Heart right ventricle (tissue), 16 donors: Measurements from ENCODE around the gene HOXA5. TPM values are rescaled to one million over a fixed set of nuclear protein-coding genes. Genes with fewer than 3 reads are reported as not detected.
A peak's percentile ranks its signal among the peaks of the same experiment; 100 is the strongest.

Experiments
- ATAC-seq, 8 donors: fragments of 200-7000 bp; cut with Tn5 transposase; one replicate each; pipeline ENCODE4 v1.9.1; 2020; ENCODE audit warnings: mild to moderate bottlenecking in 8 of 8, moderate library complexity in 8 of 8, moderate number of reproducible peaks in 1 of 8
- DNase-seq, 2 donors: peaks; one replicate each; pipeline ENCODE4 v3.0.0-alpha.2; 2020
- H3K27ac ChIP-seq, 10 donors: fragments of 200-600 bp; sonication (generic) in 2 of 10; one replicate each; pipeline versions ENCODE4 v1.5.0 to v1.8.0; 2020 to 2022; ENCODE audit warnings: mild to moderate bottlenecking in 3 of 10
- H3K27me3 ChIP-seq, 7 donors: fragments of 200-600 bp; one replicate each; pipeline ENCODE4 v1.8.0; 2021 to 2022; ENCODE audit warnings: mild to moderate bottlenecking in 2 of 7
- H3K36me3 ChIP-seq, 9 donors: fragments of 200-600 bp; sonication (generic) in 1 of 9; one replicate each; pipeline versions ENCODE4 v1.5.0 to v1.8.0; 2020 to 2022; ENCODE audit warnings: mild to moderate bottlenecking in 2 of 9
- H3K4me1 ChIP-seq, 9 donors: fragments of 200-600 bp; sonication (generic) in 1 of 9; one replicate each; pipeline versions ENCODE4 v1.5.0 to v1.8.0; 2020 to 2022; ENCODE audit warnings: mild to moderate bottlenecking in 4 of 9
- H3K4me3 ChIP-seq, 10 donors: fragments of 200-600 bp; sonication (generic) in 2 of 10; one replicate each; pipeline versions ENCODE4 v1.5.0 to v1.8.0; 2020 to 2022; ENCODE audit warnings: mild to moderate bottlenecking in 7 of 10, moderate library complexity in 2 of 10
- H3K9me3 ChIP-seq, 11 donors: fragments of 200-600 bp in 10 of 11; sonication (generic) in 2 of 11; one replicate each; pipeline versions ENCODE4 v1.5.0 to v1.8.0; 2013 to 2022; ENCODE audit warnings: mild to moderate bottlenecking in 2 of 11, control low read depth in 1 of 11, moderate library complexity in 1 of 11
- CTCF ChIP-seq, 9 donors: fragments of 200-600 bp; sonication (generic) in 2 of 9; IDR thresholded peaks; one replicate each; pipeline versions ENCODE4 v1.5.0 to v1.8.0; 2021 to 2022; ENCODE audit warnings: antibody characterized with exemption in 9 of 9, mild to moderate bottlenecking in 5 of 9, moderate library complexity in 1 of 9
- WGBS, 2 donors: extraction: QIAGEN DNeasy Blood & Tissue Kit; methylation state at CpG; one replicate each; pipeline ENCODE4 v1.1.7; 2013; ENCODE audit warnings: inconsistent platforms in 1 of 2; 5-methylcytosine and 5-hydroxymethylcytosine counted together
- intact Hi-C, 10 donors: fragments of 100-400 bp; cut with DNase I; formaldehyde crosslinking; loops; one replicate each; pipeline versions ENCODE4 v1.11.1 to v1.14.2; 2022
- polyA plus RNA-seq, 2 donors: library from polyadenylated mRNA; stranded (reverse); fragments of 200-250 nt; gene quantifications; one replicate each; pipeline ENCODE4 v1.2.3, GENCODE V29; 2013
- total RNA-seq, 10 donors: library from RNA; stranded (reverse); fragmentation: NEBNext Ultra II Directional in 3 of 10; extraction: Animal tissue kit (Norgen Biotek cat#: 25700) in 3 of 10; gene quantifications; one replicate each; pipeline versions ENCODE4 v1.2.1 to v1.2.4, GENCODE V29; 2021 to 2023
- donor health status: Arrhythmogenic right ventricular cardiomyopathy.
- donor health status: ischemic (EF 13 %, LVEDD 7.1; RV severe dilation, severe dysfunction).
- donor health status: healthy with polysubstance abuse.
- donor health status: DM: no; HTN: yes; CAD: no.
- donor health status: DM: no; HTN: no; CAD: no.
- donor health status: ischemic (EF 25% LVEDD 6.9; RV normal size, moderate dysfunction).
- donor health status: ischemic (EF 25% LVEDD 5.7; RV mildly dilated, moderate dysfunction).
- donor health status: healthy.
- donor health status: DM: yes; HTN: yes; CAD: no.
- donor health status: Ischemic cardiomyopathy.
- donor health status: ischemic (EF 35%, LVEDD 5.7; RV mildly dilated, moderate dysfunction).
- donor health status: nonischemic (EF 11% LVEDD 7.7; RV severe dilation, severe dysfunction).
- donor health status: DM: yes; HTN: yes; CAD: no.
- donor health status: PGD.
- donor health status: ischemic (EF 29% LVEDD 5.4; RV normal size, mild dysfunction).
- donor health status: nonischemic (EF 23%, LVEDD 6.1; RV moderate dilation, normal function).

HOXA5 gene
- total and polyA plus RNA-seq, 12 donors, result 0.09 to 0.95 (median 0.24) TPM; not detected in 8

- Histone ChIP-seq H3K4me1 (peaks cover 0 to 17% (median 4%) of the 10 kb centered on the region in 9 donors), H3K27me3 (peaks cover 18 to 97% (median 96%) of the 10 kb centered on the region in 7 donors), H3K27ac (peak overlapping the region in 4 of 10 donors; percentile 28 to 82 (median 64)), H3K4me3 (peak overlapping the region in 5 of 10 donors; percentile 11 to 42 (median 21)), H3K9me3 (no peaks in the 10 kb centered on the region), H3K36me3 (no peaks in the 10 kb centered on the region)
- DNase-seq, result no peak
- ATAC-seq, result no peak
- TF ChIP-seq CTCF (IDR thresholded peaks at IDR 0.05), result no peak
- intact Hi-C loops, result no loop called here
- WGBS, 2 donors, result 14 to 25% methylated on average over 20 of the region's 20 CpGs
Measured at GRCh38 chr7:27116031-27116961, 27.2 kb downstream of the HOXA5 start.

- H3K36me3 ChIP-seq, result no peaks in the 10 kb centered on the region
- no peaks in the 10 kb centered on the region for H3K9me3 ChIP-seq
- TF ChIP-seq CTCF (IDR thresholded peaks at IDR 0.05), result no peak
- ATAC-seq (no peak), DNase-seq (no peak)
- H3K27me3 ChIP-seq, result peaks cover 18 to 99% (median 98%) of the 10 kb centered on the region in 7 donors
- H3K4me1 ChIP-seq, result peaks cover 0 to 22% (median 6%) of the 10 kb centered on the region in 9 donors
- intact Hi-C loops, result no loop called here
- peak overlapping the region in 7 of 10 donors; percentile 4 to 42 (median 15) for H3K4me3 ChIP-seq
- WGBS, 2 donors, result 6 to 13% methylated on average over 45 of the region's 45 CpGs
- peak overlapping the region in 5 of 10 donors; percentile 11 to 82 (median 64) for H3K27ac ChIP-seq
Measured at GRCh38 chr7:27115221-27116026, 28.1 kb downstream of the HOXA5 start.

GRCh38 chr7:27114881-27115220 lies 28.6 kb downstream of the HOXA5 start:
- no peak for TF ChIP-seq CTCF (IDR thresholded peaks at IDR 0.05)
- no peak for ATAC-seq
- 11 to 19% methylated on average over 6 of the region's 6 CpGs for WGBS, 2 donors
- no peak for DNase-seq
- H3K4me1 ChIP-seq, result peaks cover 0 to 24% (median 6%) of the 10 kb centered on the region in 9 donors
- H3K27me3 ChIP-seq, result peaks cover 18 to 99% (median 98%) of the 10 kb centered on the region in 7 donors
- H3K36me3 ChIP-seq, result no peaks in the 10 kb centered on the region
- H3K9me3 ChIP-seq, result no peaks in the 10 kb centered on the region
- peak overlapping the region in 4 of 10 donors; percentile 15 to 42 (median 28) for H3K4me3 ChIP-seq
- peak overlapping the region in 3 of 10 donors; percentile 11 to 82 (median 64) for H3K27ac ChIP-seq
- intact Hi-C loops, result no loop called here
